GM10266 (cell line): ENCODE results near the gene SERINC5.

ENCODE experiments used
- DNase-seq: peaks from one replicate; pipeline ENCODE4 v3.0.0; 2012; ENCODE audit errors: extremely low spot score
- TF ChIP-seq, protein P1 (sequence below): IDR thresholded peaks from 2 replicates; pipeline ENCODE4 v1.5.1; 2012; ENCODE audit warnings: mild to moderate bottlenecking, low read depth; ENCODE audit not compliant: control insufficient read depth, insufficient read depth; ENCODE audit errors: missing control alignments

The SERINC5 gene

DNA sequence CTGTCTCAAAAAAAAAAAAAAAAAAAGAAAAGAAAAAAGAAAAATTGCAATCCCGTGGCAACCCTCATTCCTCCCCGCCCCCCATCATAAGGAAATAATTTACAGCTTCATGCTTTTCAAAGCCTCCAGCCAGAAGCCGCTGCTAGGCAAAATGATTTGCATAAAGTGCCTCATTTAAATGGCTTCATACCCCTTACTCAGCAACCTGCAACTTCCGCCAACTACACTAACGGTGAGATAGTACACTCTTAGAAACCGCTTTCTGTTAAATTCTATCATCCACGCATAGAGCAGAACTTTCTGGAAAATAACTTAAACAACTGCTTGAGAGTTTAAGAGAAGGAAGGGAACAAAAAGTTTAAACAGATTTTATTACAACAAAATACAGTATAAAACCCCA, 17.8 kb downstream of the SERINC5 start:
- DNase-seq = no peak
- TF ChIP-seq, protein P1, sequence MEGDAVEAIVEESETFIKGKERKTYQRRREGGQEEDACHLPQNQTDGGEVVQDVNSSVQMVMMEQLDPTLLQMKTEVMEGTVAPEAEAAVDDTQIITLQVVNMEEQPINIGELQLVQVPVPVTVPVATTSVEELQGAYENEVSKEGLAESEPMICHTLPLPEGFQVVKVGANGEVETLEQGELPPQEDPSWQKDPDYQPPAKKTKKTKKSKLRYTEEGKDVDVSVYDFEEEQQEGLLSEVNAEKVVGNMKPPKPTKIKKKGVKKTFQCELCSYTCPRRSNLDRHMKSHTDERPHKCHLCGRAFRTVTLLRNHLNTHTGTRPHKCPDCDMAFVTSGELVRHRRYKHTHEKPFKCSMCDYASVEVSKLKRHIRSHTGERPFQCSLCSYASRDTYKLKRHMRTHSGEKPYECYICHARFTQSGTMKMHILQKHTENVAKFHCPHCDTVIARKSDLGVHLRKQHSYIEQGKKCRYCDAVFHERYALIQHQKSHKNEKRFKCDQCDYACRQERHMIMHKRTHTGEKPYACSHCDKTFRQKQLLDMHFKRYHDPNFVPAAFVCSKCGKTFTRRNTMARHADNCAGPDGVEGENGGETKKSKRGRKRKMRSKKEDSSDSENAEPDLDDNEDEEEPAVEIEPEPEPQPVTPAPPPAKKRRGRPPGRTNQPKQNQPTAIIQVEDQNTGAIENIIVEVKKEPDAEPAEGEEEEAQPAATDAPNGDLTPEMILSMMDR = no peak

DNA sequence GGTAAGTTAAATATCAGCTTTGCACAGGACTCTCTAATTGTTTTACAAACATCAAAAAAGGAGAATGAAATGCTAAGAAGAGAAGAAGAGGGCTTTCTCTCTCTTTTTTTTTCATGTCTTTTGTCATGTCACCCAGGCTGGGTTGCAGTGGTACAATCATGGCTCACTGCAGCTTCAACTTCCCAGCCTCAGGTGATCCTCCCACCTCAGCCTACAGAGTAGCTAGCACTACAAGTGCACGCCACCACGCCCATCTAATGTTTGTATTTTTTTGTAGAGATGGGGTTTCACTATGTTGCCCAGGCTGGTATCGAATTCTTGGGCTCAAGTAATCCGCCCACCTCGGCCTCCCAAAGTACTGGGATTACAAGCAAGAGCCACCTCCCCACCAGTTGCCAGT, 18.6 kb downstream of the SERINC5 start:
- TF ChIP-seq, protein P1 = no peak
- no peak for DNase-seq

DNA sequence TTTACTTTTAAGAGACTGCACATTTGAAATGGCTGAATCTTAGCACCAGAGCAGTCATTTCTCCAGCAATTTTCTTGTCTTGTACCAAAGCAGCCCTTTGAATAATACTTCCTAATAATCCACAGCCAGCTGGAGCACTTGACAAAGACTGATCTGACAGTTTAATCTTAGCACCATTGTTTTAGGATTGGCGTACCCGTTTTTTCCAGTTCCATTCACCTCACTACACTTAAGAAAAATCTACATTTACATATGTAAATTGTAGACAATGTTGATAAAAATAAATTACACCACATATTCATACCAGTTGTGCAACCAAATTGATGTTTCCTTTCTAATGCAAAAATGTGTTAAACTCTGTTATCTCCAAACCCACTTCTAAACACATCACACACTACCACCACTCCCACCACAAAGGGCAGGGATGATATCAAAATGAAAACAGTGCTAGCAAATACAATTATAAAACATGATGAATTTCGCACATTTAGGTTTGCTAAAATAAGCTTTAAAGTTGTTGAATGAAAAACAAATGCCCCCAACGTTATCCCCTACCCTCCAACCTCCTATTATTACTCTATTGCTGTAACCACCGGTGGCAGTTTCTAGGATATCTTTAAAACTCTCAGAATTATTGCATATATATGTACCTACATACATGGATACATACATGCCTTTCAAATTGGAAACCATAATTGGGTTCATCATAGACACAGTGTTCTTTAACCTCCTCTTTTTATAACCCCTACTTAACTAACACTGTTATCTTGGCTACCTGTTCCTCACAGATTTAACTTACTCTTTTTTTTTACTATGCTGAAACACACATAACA, 21.5 kb downstream of the SERINC5 start:
- TF ChIP-seq, protein P1 = no peak
- no peak for DNase-seq

DNA sequence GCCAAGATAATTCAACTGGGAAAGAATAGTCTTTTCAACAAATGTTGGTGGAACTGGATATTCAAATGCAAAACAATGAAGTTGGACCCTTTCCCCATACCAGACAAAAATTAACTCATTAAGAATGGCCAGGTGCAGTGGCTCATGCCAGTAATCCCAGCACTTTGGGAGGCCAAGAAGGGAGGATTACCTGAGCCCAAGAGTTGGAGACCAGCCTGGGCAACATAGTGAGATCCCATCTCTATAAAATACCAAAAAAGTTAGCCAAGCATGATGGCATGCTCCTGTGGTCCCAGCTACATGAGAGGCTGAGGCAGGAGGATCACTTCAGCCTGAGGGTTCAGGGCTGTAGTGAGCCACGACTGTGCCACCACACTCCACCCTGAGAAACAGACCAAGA, 24.2 kb downstream of the SERINC5 start:
- TF ChIP-seq, protein P1 = no peak
- no peak for DNase-seq

DNA sequence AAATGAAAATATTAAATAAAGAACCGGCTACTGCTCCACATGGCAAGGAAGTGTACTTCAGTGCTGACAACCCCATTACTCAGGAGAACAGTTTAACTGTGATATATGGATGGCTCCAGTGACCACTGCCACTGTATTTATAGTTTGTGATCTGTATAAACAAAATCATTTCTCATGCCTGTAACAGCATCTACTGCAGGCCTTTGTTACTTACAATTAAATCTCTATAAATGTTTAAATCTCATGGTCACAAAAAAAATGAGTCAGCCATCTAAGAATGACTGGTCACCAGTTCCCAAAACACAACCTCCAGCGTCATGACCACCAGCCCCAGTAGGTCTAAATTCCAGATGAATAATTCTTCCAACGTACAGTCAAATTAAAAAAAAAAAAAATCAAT, 24.6 kb downstream of the SERINC5 start:
- DNase-seq = no peak
- TF ChIP-seq, protein P1 = no peak

DNA sequence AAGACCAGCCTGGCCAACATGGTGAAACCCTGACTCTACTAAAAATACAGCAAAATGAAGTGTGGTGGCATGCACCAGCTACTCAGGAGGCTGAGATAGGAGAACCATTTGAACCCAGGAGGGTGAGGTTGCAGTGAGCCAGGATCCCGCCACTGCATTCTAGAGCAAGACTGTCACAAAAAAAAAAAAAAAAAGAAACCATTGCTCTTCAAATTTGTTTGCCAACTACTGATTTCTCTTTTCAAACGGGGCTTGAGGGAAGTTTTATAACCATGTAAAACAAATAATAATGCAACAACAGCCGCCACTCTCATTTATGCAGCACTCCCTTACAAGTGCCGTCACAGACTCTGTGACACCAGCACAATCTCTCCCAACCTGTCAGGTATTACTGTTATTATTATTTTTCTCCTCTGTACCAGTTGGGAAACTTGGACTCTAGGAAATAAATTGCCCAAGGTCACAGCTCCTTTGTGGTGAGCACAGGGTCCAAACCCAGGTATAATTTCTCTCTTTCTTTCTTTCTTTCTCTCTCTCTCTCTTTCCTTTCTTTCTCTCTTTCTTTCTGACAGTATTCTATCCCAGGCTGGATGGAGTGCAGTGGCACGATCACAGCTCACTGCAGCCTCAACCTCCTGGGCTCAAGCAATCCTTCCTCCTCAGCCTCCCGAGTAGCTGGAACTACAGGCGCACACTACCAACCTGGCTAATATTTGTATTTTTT, 25.4 kb downstream of the SERINC5 start:
- no peak for DNase-seq
- TF ChIP-seq, protein P1 = no peak

DNA sequence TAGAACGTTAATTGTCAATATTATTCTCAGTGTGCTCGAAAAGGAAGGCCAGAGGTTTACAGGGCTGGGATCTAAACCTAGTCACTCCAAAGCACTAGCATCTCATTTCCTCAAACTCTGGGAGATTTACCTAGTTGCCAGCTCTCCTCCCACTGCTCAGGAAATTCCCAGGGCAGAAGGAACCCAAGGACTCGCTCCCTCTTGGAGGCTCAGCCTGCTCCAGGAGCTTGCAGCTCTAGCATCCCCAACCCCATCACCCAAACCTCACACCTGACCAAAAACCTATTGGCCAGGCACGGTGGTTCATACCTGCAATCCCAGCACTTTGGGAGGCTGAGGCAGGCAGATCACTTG, 26.0 kb downstream of the SERINC5 start:
- DNase-seq = no peak
- TF ChIP-seq, protein P1 = no peak
